ENCODE measurements around the gene HOXA9.

GRCh38 chr7:27175626-27176523 is 10.5 kb upstream of the HOXA9 start:
- TF ChIP-seq CTCF (conservative IDR thresholded peaks at IDR 0.05; ENCODE audit: low read length) (no peak), EZH2phosphoT487 (IDR thresholded peaks at IDR 0.05; ENCODE audit: borderline replicate concordance, low read depth, low read length) (no peak)

All from OCI-LY7 (cell line).